Measurements from ENCODE around the gene ESPN. TPM values are rescaled to one million over a fixed set of nuclear protein-coding genes. Genes with fewer than 3 reads are reported as not detected.
"Not testable (repeated sequence)": the region's sequence is repeated elsewhere in the genome, so short reads cannot be mapped to it uniquely, and the experiment has no call there.

The ESPN gene
- total RNA-seq, 1 donor from 2014 or later, result 1.7 TPM

- DNase-seq (ENCODE audit: low read depth, low spot score), result no peak
- H3K4me3 Mint-ChIP-seq, result no peak overlapping the region
- no peaks in the 10 kb centered on the region for H3K36me3 Mint-ChIP-seq (ENCODE audit: low read depth)
- peaks cover 48% of the 10 kb centered on the region for H3K27me3 Mint-ChIP-seq (ENCODE audit: low read depth)
- H3K27ac Mint-ChIP-seq (ENCODE audit: unreplicated experiment), result no peak overlapping the region
- TF ChIP-seq CTCF (conservative IDR thresholded peaks at IDR 0.05), result no peak
- peaks cover 18% of the 10 kb centered on the region for H3K4me1 Mint-ChIP-seq
- no peaks in the 10 kb centered on the region for H3K9me3 Mint-ChIP-seq
These were observed 17.0 kb downstream of the ESPN start for GRCh38 chr1:6441586-6441985.

GRCh38 chr1:6443339-6444115 lies 19.0 kb downstream of the ESPN start:
- Mint-ChIP-seq H3K27me3 (ENCODE audit: low read depth) (peaks cover 49% of the 10 kb centered on the region), H3K36me3 (ENCODE audit: low read depth) (no peaks in the 10 kb centered on the region), H3K27ac (ENCODE audit: unreplicated experiment) (no peak overlapping the region), H3K4me1 (peaks cover 12% of the 10 kb centered on the region), H3K9me3 (no peaks in the 10 kb centered on the region), H3K4me3 (no peak overlapping the region)
- TF ChIP-seq CTCF (conservative IDR thresholded peaks at IDR 0.05), result no peak
- no peak for DNase-seq (ENCODE audit: low read depth, low spot score)

GRCh38 chr1:6444377-6444776 lies 19.8 kb downstream of the ESPN start:
- peaks cover 49% of the 10 kb centered on the region for H3K27me3 Mint-ChIP-seq (ENCODE audit: low read depth)
- H3K4me1 Mint-ChIP-seq, result peaks cover 11% of the 10 kb centered on the region
- no peak overlapping the region for H3K27ac Mint-ChIP-seq (ENCODE audit: unreplicated experiment)
- no peak for DNase-seq (ENCODE audit: low read depth, low spot score)
- H3K4me3 Mint-ChIP-seq, result no peak overlapping the region
- TF ChIP-seq CTCF (conservative IDR thresholded peaks at IDR 0.05), result no peak
- no peaks in the 10 kb centered on the region for H3K9me3 Mint-ChIP-seq
- H3K36me3 Mint-ChIP-seq (ENCODE audit: low read depth), result no peaks in the 10 kb centered on the region

GRCh38 chr1:6445062-6445763 lies 20.6 kb downstream of the ESPN start:
- no peaks in the 10 kb centered on the region for H3K36me3 Mint-ChIP-seq (ENCODE audit: low read depth)
- no peak for DNase-seq (ENCODE audit: low read depth, low spot score)
- TF ChIP-seq CTCF (conservative IDR thresholded peaks at IDR 0.05), result peak; percentile 60
- peaks cover 14% of the 10 kb centered on the region for H3K4me1 Mint-ChIP-seq
- H3K27me3 Mint-ChIP-seq (ENCODE audit: low read depth), result peaks cover 50% of the 10 kb centered on the region
- H3K4me3 Mint-ChIP-seq, result peak overlapping the region; percentile 10
- H3K9me3 Mint-ChIP-seq, result no peaks in the 10 kb centered on the region
- H3K27ac Mint-ChIP-seq (ENCODE audit: unreplicated experiment), result no peak overlapping the region

GRCh38 chr1:6445929-6446328 lies 21.4 kb downstream of the ESPN start:
- H3K4me1 Mint-ChIP-seq, result peaks cover 14% of the 10 kb centered on the region
- H3K9me3 Mint-ChIP-seq; H3K27ac Mint-ChIP-seq (ENCODE audit: unreplicated experiment); H3K36me3 Mint-ChIP-seq (ENCODE audit: low read depth); DNase-seq (ENCODE audit: low read depth, low spot score); H3K4me3 Mint-ChIP-seq: not testable (repeated sequence)
- H3K27me3 Mint-ChIP-seq (ENCODE audit: low read depth), result peaks cover 53% of the 10 kb centered on the region

- H3K36me3 Mint-ChIP-seq (ENCODE audit: low read depth), result no peaks in the 10 kb centered on the region
- H3K9me3 Mint-ChIP-seq, result no peaks in the 10 kb centered on the region
- H3K27ac Mint-ChIP-seq (ENCODE audit: unreplicated experiment), result no peak overlapping the region
- peaks cover 47% of the 10 kb centered on the region for H3K27me3 Mint-ChIP-seq (ENCODE audit: low read depth)
- peaks cover 14% of the 10 kb centered on the region for H3K4me1 Mint-ChIP-seq
- no peak overlapping the region for H3K4me3 Mint-ChIP-seq
- no peak for DNase-seq (ENCODE audit: low read depth, low spot score)
- TF ChIP-seq CTCF (conservative IDR thresholded peaks at IDR 0.05), result no peak
These were observed 22.1 kb downstream of the ESPN start for GRCh38 chr1:6446665-6447015.
